CD4-positive, alpha-beta T cell (primary cell): Measurements from ENCODE around the gene GABRB3. TPM values are rescaled to one million over a fixed set of nuclear protein-coding genes. Genes with fewer than 3 reads are reported as not detected.

ENCODE experiments used
- ATAC-seq: fragments of 200-7000 bp; cut with Tn5 transposase; one replicate; pipeline ENCODE4 v1.10.0; 2022; ENCODE audit warnings: mild to moderate bottlenecking; ENCODE audit not compliant: poor library complexity
- CTCF ChIA-PET: fragments of 350-600 bp; sonication (Branson Sonifier 250); formaldehyde crosslinking; loops from one replicate; lab custom pipeline; 2021; ENCODE audit warnings: antibody characterized with exemption, inconsistent platforms; lab: Charles Lee
- POLR2A ChIA-PET: fragments of 350-600 bp; sonication (Branson Sonifier 250); formaldehyde crosslinking; loops from one replicate; lab custom pipeline; 2021; ENCODE audit warnings: antibody characterized with exemption, inconsistent platforms; lab: Charles Lee
- DNase-seq, 14 experiments: peaks; one replicate each; pipeline ENCODE4 v3.0.0-alpha.2; 2013 to 2020; ENCODE audit warnings: mixed read lengths in 2 of 14
- H3K27ac ChIP-seq, 2 donors: one replicate each; pipeline versions ENCODE4 v1.5.1 to v1.7.0; 2013; ENCODE audit warnings: low read length in 2 of 2, low read depth in 1 of 2, mild to moderate bottlenecking in 1 of 2
- H3K27me3 ChIP-seq, 2 experiments: 1 replicate in 1 of 2; 2 replicates in 1 of 2; pipeline versions ENCODE4 v1.6.1 to v1.7.0; 2013; ENCODE audit warnings: low read length in 2 of 2, control low read depth in 1 of 2, mild to moderate bottlenecking in 1 of 2, moderate library complexity in 1 of 2; ENCODE audit not compliant: insufficient read depth in 2 of 2, control insufficient read depth in 1 of 2
- H3K36me3 ChIP-seq: one replicate; pipeline ENCODE4 v1.6.1; 2013; ENCODE audit warnings: low read length, control low read depth; ENCODE audit not compliant: insufficient read depth
- H3K4me1 ChIP-seq: one replicate; pipeline ENCODE4 v1.6.1; 2013; ENCODE audit warnings: low read length, control low read depth; ENCODE audit not compliant: insufficient read depth
- H3K4me3 ChIP-seq: one replicate; pipeline ENCODE4 v1.5.1; 2013; ENCODE audit warnings: mild to moderate bottlenecking, low read length, moderate library complexity
- H3K9me3 ChIP-seq, 2 experiments: 1 replicate in 1 of 2; 2 replicates in 1 of 2; pipeline versions ENCODE4 v1.6.1 to v1.7.0; 2013; ENCODE audit warnings: low read length in 2 of 2, mild to moderate bottlenecking in 2 of 2, control low read depth in 1 of 2, moderate library complexity in 1 of 2; ENCODE audit not compliant: control insufficient read depth in 1 of 2, insufficient read depth in 1 of 2
- H3K27ac Mint-ChIP-seq: one replicate; pipeline ENCODE4 v1.8.0; 2020; ENCODE audit warnings: mixed read lengths
- H3K27me3 Mint-ChIP-seq: one replicate; pipeline ENCODE4 v1.8.0; 2021; ENCODE audit warnings: mixed read lengths
- H3K36me3 Mint-ChIP-seq: one replicate; pipeline ENCODE4 v1.8.0; 2021; ENCODE audit warnings: low read depth, mixed read lengths
- H3K4me1 Mint-ChIP-seq: one replicate; pipeline ENCODE4 v1.8.0; 2021; ENCODE audit warnings: low read depth, mixed read lengths
- H3K4me3 Mint-ChIP-seq: one replicate; pipeline ENCODE4 v1.8.0; 2020; ENCODE audit warnings: mild to moderate bottlenecking, mixed read lengths
- H3K9me3 Mint-ChIP-seq: one replicate; pipeline ENCODE4 v1.8.0; 2020; ENCODE audit warnings: mixed read lengths
- CTCF ChIP-seq: fragments of 200-600 bp; IDR thresholded peaks from one replicate; pipeline ENCODE4 v1.8.0; 2022; ENCODE audit warnings: antibody characterized with exemption, mild to moderate bottlenecking
- intact Hi-C, 2 experiments: fragments of 100-400 bp; cut with DNase I in 1 of 2; cut with micrococcal nuclease in 1 of 2; formaldehyde crosslinking; loops; one replicate each; pipeline versions ENCODE4 v1.15.1 to v1.9.0; 2023 to 2025; cut with DNase I, micrococcal nuclease
- total RNA-seq, 174 experiments: library from RNA in 2 of 174; stranded (reverse) in 2 of 174; gene quantifications; one replicate each; pipeline ENCODE4 v1.2.3 and lab custom pipeline; 2021 to 2026

The GABRB3 gene
- total RNA-seq, 2 experiments from 2014 or later, result not detected

GRCh38 chr15:26531489-26531888 is 241.4 kb downstream of the GABRB3 start:
- TF ChIP-seq CTCF, result no peak
- ATAC-seq, result no peak
- Mint-ChIP-seq H3K36me3 (no peaks in the 10 kb centered on the region), H3K4me3 (no peak overlapping the region), H3K9me3 (peaks cover 20% of the 10 kb centered on the region), H3K27me3 (no peaks in the 10 kb centered on the region), H3K4me1 (no peaks in the 10 kb centered on the region), H3K27ac (no peak overlapping the region)
- peaks cover 0 to 13% of the 10 kb centered on the region in 2 experiments for H3K9me3 ChIP-seq
- no peaks in the 10 kb centered on the region for H3K27me3 ChIP-seq
- H3K36me3 ChIP-seq, result no peaks in the 10 kb centered on the region
- no peaks in the 10 kb centered on the region for H3K4me1 ChIP-seq
- no peak for DNase-seq
- POLR2A ChIA-PET, result no interaction called here
- intact Hi-C loops, result no loop called here
- CTCF ChIA-PET, result no interaction called here
- no peak overlapping the region for H3K27ac ChIP-seq
- no peak overlapping the region for H3K4me3 ChIP-seq

GRCh38 chr15:26525096-26525495 is 247.8 kb downstream of the GABRB3 start:
- Mint-ChIP-seq H3K27ac (no peak overlapping the region), H3K4me3 (no peak overlapping the region), H3K36me3 (no peaks in the 10 kb centered on the region), H3K9me3 (peaks cover 6% of the 10 kb centered on the region), H3K27me3 (no peaks in the 10 kb centered on the region), H3K4me1 (no peaks in the 10 kb centered on the region)
- DNase-seq, result no peak
- intact Hi-C loops, result no loop called here
- ATAC-seq, result no peak
- Histone ChIP-seq H3K27ac (no peak overlapping the region), H3K9me3 (peaks cover 0 to 13% of the 10 kb centered on the region in 2 experiments), H3K36me3 (no peaks in the 10 kb centered on the region), H3K4me3 (no peak overlapping the region), H3K4me1 (no peaks in the 10 kb centered on the region), H3K27me3 (no peaks in the 10 kb centered on the region)
- TF ChIP-seq CTCF, result no peak
- ChIA-PET CTCF (no interaction called here), POLR2A (no interaction called here)

- Mint-ChIP-seq H3K36me3 (no peaks in the 10 kb centered on the region), H3K9me3 (peaks cover 4% of the 10 kb centered on the region), H3K27me3 (no peaks in the 10 kb centered on the region), H3K27ac (no peak overlapping the region), H3K4me1 (no peaks in the 10 kb centered on the region), H3K4me3 (no peak overlapping the region)
- H3K9me3 ChIP-seq, result peaks cover 0 to 31% of the 10 kb centered on the region in 2 experiments
- intact Hi-C loops, result no loop called here
- no peak overlapping the region for H3K4me3 ChIP-seq
- DNase-seq (no peak), ATAC-seq (no peak)
- ChIA-PET POLR2A (no interaction called here), CTCF (no interaction called here)
- TF ChIP-seq CTCF, result no peak
- H3K27me3 ChIP-seq, result no peaks in the 10 kb centered on the region
- H3K27ac ChIP-seq, result no peak overlapping the region
- H3K36me3 ChIP-seq, result no peaks in the 10 kb centered on the region
- H3K4me1 ChIP-seq, result no peaks in the 10 kb centered on the region
Observed at GRCh38 chr15:26521691-26522198, 251.1 kb downstream of the GABRB3 start.
